ENCODE measurements around the gene LIN28B. TPM values are rescaled to one million over a fixed set of nuclear protein-coding genes. Genes with fewer than 3 reads are reported as not detected.
"Not testable (repeated sequence)": the region's sequence is repeated elsewhere in the genome, so short reads cannot be mapped to it uniquely, and the experiment has no call there.

The LIN28B gene
- polyA plus RNA-seq, 2 of the 4 experiments (the other 2 are of a cell fraction): 3.6 to 7.2 TPM

DNA sequence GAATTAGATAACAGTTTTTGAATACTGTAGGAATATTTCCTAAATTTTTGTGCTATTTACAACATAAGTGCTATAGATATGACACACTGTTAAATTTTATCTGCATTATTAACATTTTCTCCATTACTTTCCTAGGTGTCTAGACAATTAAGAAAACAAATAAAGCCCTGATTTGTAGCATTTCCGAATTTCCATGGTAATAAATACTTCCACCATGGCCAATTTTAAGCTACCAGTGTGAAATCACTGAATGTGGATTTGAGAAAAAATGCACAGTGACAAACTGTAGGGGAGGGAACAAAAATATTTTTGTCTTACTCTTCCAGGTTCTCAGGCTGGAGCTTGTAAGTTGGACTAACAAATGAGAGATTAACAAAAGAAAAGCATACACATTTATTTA lies 27.9 kb downstream of the LIN28B start:
- no peak for FAIRE-seq

DNA sequence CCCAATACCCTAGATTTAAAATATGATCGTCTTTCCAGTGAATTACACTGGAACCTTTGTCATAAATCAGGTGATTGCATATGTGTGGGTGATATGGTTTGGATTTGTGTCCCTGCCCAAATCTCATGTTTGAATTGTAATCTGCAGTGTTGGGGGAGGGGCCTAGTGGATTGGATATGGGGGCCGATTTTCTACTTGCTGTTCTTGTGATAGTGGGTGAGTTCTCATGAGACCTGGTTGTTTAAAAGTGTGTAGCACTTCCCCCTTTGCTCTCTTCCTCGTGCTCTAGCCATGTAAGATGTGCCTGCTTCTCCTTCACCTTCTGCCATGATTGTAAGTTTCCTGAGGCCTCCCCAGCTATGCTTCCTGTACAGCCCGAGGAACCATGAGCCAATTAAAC lies 29.0 kb downstream of the LIN28B start:
- CTCF ChIA-PET, FAIRE-seq, ATAC-seq: not testable (repeated sequence)

More for the DNA sequence above, 27.9 kb downstream of the LIN28B start:
- H3K4me1 ChIP-seq: no peaks in the 10 kb centered on the region
- DNase-seq (ENCODE audit: low read depth in 1 of 2, low spot score in 1 of 2) (no peak), ATAC-seq (no peak)
- no peaks in the 10 kb centered on the region for H3K9me3 ChIP-seq
- TF ChIP-seq POLR2A (IDR thresholded peaks at IDR 0.05; ENCODE audit: low read length): no peak
- no peak for TF ChIP-seq GATA3 (IDR thresholded peaks at IDR 0.05; ENCODE audit: borderline replicate concordance)
- TF ChIP-seq ZSCAN20 (CRISPR knock-in tag; IDR thresholded peaks at IDR 0.05): no peak
- no peak for TF ChIP-seq EHMT2 (IDR thresholded peaks at IDR 0.05; ENCODE audit: low read depth)
- TF ChIP-seq ZFP36 (IDR thresholded peaks at IDR 0.05; ENCODE audit: borderline replicate concordance, partially characterized antibody): no peak
- no peak for TF ChIP-seq NR3C1 (IDR thresholded peaks at IDR 0.05)
- TF ChIP-seq NFE2L2 (conservative IDR thresholded peaks at IDR 0.05; ENCODE audit: low read length): no peak
- TF ChIP-seq, protein P1, sequence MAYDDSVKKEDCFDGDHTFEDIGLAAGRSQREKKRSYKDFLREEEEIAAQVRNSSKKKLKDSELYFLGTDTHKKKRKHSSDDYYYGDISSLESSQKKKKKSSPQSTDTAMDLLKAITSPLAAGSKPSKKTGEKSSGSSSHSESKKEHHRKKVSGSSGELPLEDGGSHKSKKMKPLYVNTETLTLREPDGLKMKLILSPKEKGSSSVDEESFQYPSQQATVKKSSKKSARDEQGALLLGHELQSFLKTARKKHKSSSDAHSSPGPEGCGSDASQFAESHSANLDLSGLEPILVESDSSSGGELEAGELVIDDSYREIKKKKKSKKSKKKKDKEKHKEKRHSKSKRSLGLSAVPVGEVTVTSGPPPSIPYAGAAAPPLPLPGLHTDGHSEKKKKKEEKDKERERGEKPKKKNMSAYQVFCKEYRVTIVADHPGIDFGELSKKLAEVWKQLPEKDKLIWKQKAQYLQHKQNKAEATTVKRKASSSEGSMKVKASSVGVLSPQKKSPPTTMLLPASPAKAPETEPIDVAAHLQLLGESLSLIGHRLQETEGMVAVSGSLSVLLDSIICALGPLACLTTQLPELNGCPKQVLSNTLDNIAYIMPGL (CRISPR knock-in tag; IDR thresholded peaks at IDR 0.05; ENCODE audit: borderline replicate concordance): no peak
- TF ChIP-seq, protein P2, sequence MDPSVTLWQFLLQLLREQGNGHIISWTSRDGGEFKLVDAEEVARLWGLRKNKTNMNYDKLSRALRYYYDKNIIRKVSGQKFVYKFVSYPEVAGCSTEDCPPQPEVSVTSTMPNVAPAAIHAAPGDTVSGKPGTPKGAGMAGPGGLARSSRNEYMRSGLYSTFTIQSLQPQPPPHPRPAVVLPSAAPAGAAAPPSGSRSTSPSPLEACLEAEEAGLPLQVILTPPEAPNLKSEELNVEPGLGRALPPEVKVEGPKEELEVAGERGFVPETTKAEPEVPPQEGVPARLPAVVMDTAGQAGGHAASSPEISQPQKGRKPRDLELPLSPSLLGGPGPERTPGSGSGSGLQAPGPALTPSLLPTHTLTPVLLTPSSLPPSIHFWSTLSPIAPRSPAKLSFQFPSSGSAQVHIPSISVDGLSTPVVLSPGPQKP (IDR thresholded peaks at IDR 0.05; ENCODE audit: low read depth, low read length): no peak
- TF ChIP-seq SREBF2 (IDR thresholded peaks at IDR 0.05): no peak
- no peak for TF ChIP-seq CBX8 (IDR thresholded peaks at IDR 0.05)
- TF ChIP-seq, protein P3, sequence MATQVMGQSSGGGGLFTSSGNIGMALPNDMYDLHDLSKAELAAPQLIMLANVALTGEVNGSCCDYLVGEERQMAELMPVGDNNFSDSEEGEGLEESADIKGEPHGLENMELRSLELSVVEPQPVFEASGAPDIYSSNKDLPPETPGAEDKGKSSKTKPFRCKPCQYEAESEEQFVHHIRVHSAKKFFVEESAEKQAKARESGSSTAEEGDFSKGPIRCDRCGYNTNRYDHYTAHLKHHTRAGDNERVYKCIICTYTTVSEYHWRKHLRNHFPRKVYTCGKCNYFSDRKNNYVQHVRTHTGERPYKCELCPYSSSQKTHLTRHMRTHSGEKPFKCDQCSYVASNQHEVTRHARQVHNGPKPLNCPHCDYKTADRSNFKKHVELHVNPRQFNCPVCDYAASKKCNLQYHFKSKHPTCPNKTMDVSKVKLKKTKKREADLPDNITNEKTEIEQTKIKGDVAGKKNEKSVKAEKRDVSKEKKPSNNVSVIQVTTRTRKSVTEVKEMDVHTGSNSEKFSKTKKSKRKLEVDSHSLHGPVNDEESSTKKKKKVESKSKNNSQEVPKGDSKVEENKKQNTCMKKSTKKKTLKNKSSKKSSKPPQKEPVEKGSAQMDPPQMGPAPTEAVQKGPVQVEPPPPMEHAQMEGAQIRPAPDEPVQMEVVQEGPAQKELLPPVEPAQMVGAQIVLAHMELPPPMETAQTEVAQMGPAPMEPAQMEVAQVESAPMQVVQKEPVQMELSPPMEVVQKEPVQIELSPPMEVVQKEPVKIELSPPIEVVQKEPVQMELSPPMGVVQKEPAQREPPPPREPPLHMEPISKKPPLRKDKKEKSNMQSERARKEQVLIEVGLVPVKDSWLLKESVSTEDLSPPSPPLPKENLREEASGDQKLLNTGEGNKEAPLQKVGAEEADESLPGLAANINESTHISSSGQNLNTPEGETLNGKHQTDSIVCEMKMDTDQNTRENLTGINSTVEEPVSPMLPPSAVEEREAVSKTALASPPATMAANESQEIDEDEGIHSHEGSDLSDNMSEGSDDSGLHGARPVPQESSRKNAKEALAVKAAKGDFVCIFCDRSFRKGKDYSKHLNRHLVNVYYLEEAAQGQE (IDR thresholded peaks at IDR 0.05): no peak
- TF ChIP-seq RARB (CRISPR knock-in tag; IDR thresholded peaks at IDR 0.05): no peak
- no peak for TF ChIP-seq RNF2 (IDR thresholded peaks at IDR 0.05; ENCODE audit: borderline replicate concordance, low read depth)
- TF ChIP-seq ZC3H11A (IDR thresholded peaks at IDR 0.05): no peak
- no peak for TF ChIP-seq MAZ (IDR thresholded peaks at IDR 0.05; ENCODE audit: borderline replicate concordance, low read depth, low read length)
- no peak for TF ChIP-seq BHLHE40 (IDR thresholded peaks at IDR 0.05; ENCODE audit: low read depth, low read length)
- TF ChIP-seq EP300 (IDR thresholded peaks at IDR 0.05): no peak
- TF ChIP-seq NPAS2 (CRISPR knock-in tag; IDR thresholded peaks at IDR 0.05; ENCODE audit: borderline replicate concordance): no peak
- no peak for TF ChIP-seq HOXA7 (CRISPR knock-in tag; IDR thresholded peaks at IDR 0.05)
- WGBS (ENCODE audit: missing lambda C conversion rate): 81% methylated on average over 1 of the region's 1 CpG
- H3K4me2 ChIP-seq: no peak overlapping the region
- POLR2A ChIA-PET: no interaction called here
- H3K4me3 ChIP-seq: no peak overlapping the region
- no peak overlapping the region for H3K27ac ChIP-seq
- CTCF ChIA-PET: no interaction called here

More for the DNA sequence above, 29.0 kb downstream of the LIN28B start:
- H3K4me1 ChIP-seq; H3K4me3 ChIP-seq; H3K9me3 ChIP-seq; H3K27ac ChIP-seq; DNase-seq (ENCODE audit: low read depth in 1 of 2, low spot score in 1 of 2); POLR2A ChIA-PET; H3K4me2 ChIP-seq: not testable (repeated sequence)
- WGBS (ENCODE audit: missing lambda C conversion rate): 83% methylated on average over 4 of the region's 4 CpGs
